Measurements from ENCODE around the gene PEAK3. TPM values are rescaled to one million over a fixed set of nuclear protein-coding genes. Genes with fewer than 3 reads are reported as not detected.

Gene PEAK3
- total and polyA plus RNA-seq, 7 donors = under 0.01 to 0.82 (median 0.55) TPM

DNA sequence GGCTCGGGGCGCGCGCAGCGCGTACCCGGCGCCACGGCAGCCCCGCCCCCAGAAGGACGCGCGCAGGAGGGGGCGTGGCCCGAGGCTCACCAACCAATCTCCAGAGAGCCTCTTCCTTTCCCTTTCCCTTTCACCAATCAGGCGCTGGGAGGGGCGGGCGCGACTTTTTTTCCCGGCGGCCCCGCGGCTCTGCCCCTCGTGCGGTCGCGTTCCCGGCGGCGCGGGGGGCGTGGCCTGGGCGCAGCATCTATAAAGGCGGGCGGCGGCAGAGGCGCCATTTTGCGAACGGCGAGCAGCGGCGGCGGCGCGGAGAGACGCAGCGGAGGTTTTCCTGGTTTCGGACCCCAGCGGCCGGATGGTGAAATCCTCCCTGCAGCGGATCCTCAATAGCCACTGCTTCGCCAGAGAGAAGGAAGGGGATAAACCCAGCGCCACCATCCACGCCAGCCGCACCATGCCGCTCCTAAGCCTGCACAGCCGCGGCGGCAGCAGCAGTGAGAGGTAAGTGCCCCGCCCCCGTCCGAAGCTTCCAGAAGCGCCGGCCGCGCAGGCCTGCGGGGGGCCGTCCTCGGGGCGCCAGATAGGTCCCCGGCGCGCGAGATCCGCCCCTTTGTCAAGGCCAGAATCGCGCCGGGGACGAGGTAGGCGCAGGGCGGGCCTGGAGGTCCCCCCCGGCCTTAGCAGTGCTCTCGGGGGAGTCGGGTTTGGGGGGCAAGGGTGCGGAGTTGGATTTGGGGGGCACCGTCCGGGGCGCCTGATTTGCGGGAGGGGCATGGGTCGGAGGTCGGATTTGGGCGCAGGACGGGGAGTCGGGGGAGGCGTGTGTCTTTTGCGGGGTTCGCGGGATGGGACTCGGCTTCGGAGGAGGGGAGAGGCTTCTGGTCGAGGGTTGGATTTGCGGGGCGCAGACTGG, 12.5 kb downstream of the PEAK3 start:
- H3K4me1 ChIP-seq = peaks cover 0 to 55% (median 51%) of the 10 kb centered on the region in 4 donors

DNA sequence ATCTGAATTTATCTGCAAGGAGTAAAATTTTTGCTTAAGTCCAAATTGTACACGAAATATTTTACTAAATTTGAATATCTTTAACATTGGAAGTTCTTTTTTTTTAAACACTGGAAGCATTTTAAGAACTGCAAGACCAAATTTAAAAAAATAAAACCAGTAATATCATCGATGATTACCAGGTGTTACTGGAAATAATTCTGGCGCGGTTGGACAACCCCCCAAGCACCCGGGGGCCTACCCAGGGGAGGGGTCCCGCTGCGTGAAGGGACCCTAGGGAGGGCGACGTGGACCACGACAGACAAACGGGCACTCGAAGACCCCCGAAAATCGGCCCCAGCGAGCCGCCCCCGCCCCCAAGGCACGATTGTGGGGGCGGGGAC, 13.1 kb downstream of the PEAK3 start:
- Histone ChIP-seq H3K4me1 (peaks cover 0 to 48% (median 44%) of the 10 kb centered on the region in 4 donors), H3K36me3 (peaks cover 0 to 19% (median 13%) of the 10 kb centered on the region in 4 donors), H3K4me3 (peak overlapping the region; percentile 44 to 94 (median 78)), H3K27me3 (no peaks in the 10 kb centered on the region), H3K9me3 (no peaks in the 10 kb centered on the region), H3K27ac (peak overlapping the region; percentile 98 to 99 (median 98))
- intact Hi-C loops (cut with DNase I) = loop anchor here (1.0 kb wide), 2 partner anchors 33 to 106 kb away; partner anchors contain the start of genes DOT1L, PLEKHJ1 and SF3A2
- TF ChIP-seq EP300 (IDR thresholded peaks at IDR 0.05) = no peak
- TF ChIP-seq POLR2AphosphoS5 (IDR thresholded peaks at IDR 0.05) = no peak
- TF ChIP-seq, protein P1, sequence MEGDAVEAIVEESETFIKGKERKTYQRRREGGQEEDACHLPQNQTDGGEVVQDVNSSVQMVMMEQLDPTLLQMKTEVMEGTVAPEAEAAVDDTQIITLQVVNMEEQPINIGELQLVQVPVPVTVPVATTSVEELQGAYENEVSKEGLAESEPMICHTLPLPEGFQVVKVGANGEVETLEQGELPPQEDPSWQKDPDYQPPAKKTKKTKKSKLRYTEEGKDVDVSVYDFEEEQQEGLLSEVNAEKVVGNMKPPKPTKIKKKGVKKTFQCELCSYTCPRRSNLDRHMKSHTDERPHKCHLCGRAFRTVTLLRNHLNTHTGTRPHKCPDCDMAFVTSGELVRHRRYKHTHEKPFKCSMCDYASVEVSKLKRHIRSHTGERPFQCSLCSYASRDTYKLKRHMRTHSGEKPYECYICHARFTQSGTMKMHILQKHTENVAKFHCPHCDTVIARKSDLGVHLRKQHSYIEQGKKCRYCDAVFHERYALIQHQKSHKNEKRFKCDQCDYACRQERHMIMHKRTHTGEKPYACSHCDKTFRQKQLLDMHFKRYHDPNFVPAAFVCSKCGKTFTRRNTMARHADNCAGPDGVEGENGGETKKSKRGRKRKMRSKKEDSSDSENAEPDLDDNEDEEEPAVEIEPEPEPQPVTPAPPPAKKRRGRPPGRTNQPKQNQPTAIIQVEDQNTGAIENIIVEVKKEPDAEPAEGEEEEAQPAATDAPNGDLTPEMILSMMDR (IDR thresholded peaks at IDR 0.05) = no peak
- no peak for TF ChIP-seq POLR2A (IDR thresholded peaks at IDR 0.05)
- WGBS, 2 donors = 2% methylated on average over 19 of the region's 19 CpGs
- no peak for DNase-seq

More for the DNA sequence above, 12.5 kb downstream of the PEAK3 start:
- intact Hi-C loops (cut with DNase I) = loop anchor here (1.0 to 5.0 kb wide), 4 partner anchors 25 to 106 kb away; partner anchors contain the start of genes DOT1L, LSM7, PLEKHJ1 and SF3A2
- peak; percentile 99 for DNase-seq
- no peaks in the 10 kb centered on the region for H3K9me3 ChIP-seq
- TF ChIP-seq EP300 (IDR thresholded peaks at IDR 0.05) (no peak), POLR2A (IDR thresholded peaks at IDR 0.05) (peak; percentile 100), POLR2AphosphoS5 (IDR thresholded peaks at IDR 0.05) (peak; percentile 100)
- TF ChIP-seq, protein P1 (IDR thresholded peaks at IDR 0.05) = peak in 2 of 4 experiments; percentile 5 to 39
- no peaks in the 10 kb centered on the region for H3K27me3 ChIP-seq
- 0 to 1% methylated on average over 103 of the region's 103 CpGs for WGBS, 2 donors
- H3K36me3 ChIP-seq = peaks cover 0 to 19% (median 13%) of the 10 kb centered on the region in 4 donors
- peak overlapping the region; percentile 98 to 99 (median 98) for H3K27ac ChIP-seq
- H3K4me3 ChIP-seq = peak overlapping the region; percentile 68 to 97 (median 92)

- 87 to 89% methylated on average over 4 of the region's 4 CpGs for WGBS, 2 donors
- H3K27ac ChIP-seq = peak overlapping the region; percentile 98 to 99 (median 98)
- DNase-seq = no peak
- peaks cover 0 to 44% (median 40%) of the 10 kb centered on the region in 4 donors for H3K4me1 ChIP-seq
- intact Hi-C loops (cut with DNase I) = no loop called here
- no peaks in the 10 kb centered on the region for H3K27me3 ChIP-seq
- peak overlapping the region in 3 of 4 donors; percentile 44 to 94 (median 89) for H3K4me3 ChIP-seq
- H3K9me3 ChIP-seq = no peaks in the 10 kb centered on the region
- TF ChIP-seq, protein P1 (IDR thresholded peaks at IDR 0.05) = no peak
- TF ChIP-seq POLR2A (IDR thresholded peaks at IDR 0.05) (no peak), POLR2AphosphoS5 (IDR thresholded peaks at IDR 0.05) (no peak), EP300 (IDR thresholded peaks at IDR 0.05) (no peak)
- H3K36me3 ChIP-seq = peaks cover 0 to 19% (median 13%) of the 10 kb centered on the region in 4 donors
Observed at GRCh38 chr19:2268480-2268830, 13.5 kb downstream of the PEAK3 start.

DNA sequence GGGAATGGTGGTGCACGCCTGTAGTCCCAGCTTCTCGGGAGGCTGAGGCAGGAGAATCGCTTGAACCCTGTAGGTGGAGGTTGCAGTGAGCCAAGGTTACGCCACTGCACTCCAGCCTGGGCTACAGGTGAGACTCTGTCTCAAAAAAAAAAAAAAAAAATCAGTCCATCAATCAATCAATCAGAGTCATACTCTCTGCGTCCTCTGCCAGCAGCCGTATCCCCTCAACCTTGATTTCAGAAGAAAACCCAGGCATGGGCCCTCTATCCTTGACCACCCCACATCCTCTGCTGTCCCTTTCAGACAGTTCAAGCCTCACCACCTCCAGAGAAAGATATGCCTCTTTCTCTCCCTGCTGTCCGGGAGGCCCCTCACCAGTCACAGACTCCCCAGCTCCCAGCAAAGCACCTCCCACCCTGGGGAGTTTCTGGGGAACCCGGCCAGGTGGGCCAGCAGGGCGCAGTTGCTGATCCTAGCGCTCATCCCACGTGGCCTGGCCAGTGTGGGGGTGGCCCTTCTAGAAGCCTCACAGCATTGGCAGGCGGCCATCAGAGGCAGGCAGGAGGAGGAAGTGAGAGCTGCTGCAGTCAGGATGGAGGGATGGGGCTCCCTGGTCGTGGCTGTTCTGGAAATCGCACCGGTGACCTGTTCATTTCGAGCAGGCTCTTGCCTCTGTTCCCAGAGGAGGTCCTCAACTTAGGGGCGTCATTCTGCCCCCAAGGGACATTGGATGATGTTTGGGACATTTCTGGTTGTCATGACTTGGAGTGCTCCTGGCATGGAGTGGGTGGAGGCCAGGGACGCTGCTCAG, 15.6 kb downstream of the PEAK3 start:
- intact Hi-C loops (cut with DNase I) = no loop called here
- TF ChIP-seq, protein P1 (IDR thresholded peaks at IDR 0.05) = no peak
- peak in 1 of 4 donors; percentile 55 for TF ChIP-seq POLR2AphosphoS5 (IDR thresholded peaks at IDR 0.05)
- Histone ChIP-seq H3K4me1 (peaks cover 0 to 24% (median 20%) of the 10 kb centered on the region in 4 donors), H3K9me3 (no peaks in the 10 kb centered on the region), H3K27me3 (no peaks in the 10 kb centered on the region), H3K4me3 (no peak overlapping the region), H3K36me3 (peaks cover 0 to 1% (median under 1%) of the 10 kb centered on the region in 4 donors), H3K27ac (peak overlapping the region; percentile 34 to 61 (median 54))
- 37 to 44% methylated on average over 18 of the region's 18 CpGs for WGBS, 2 donors
- DNase-seq = peak; percentile 94

Data from sigmoid colon (tissue), 7 donors.